ENCODE results near the gene LGALS7. TPM values are rescaled to one million over a fixed set of nuclear protein-coding genes. Genes with fewer than 3 reads are reported as not detected.
"Not testable (repeated sequence)": the region's sequence is repeated elsewhere in the genome, so short reads cannot be mapped to it uniquely, and the experiment has no call there.

Gene LGALS7
- not detected for total RNA-seq

GRCh38 chr19:38773469-38774177, at the start of gene LGALS7:
TSS of gene LGALS7 (minus strand) at chr19:38773517. CDS start at chr19:38773492, 25 bp downstream.
- no peak for DNase-seq (ENCODE audit: low read depth in 2 of 3, low spot score in 2 of 3)

- DNase-seq (ENCODE audit: low read depth in 2 of 3, low spot score in 2 of 3), result not testable (repeated sequence)
These were observed 48.0 kb upstream of the LGALS7 start for GRCh38 chr19:38821230-38821825.

- no peak for DNase-seq (ENCODE audit: low read depth in 2 of 3, low spot score in 2 of 3)
These were observed 46.1 kb upstream of the LGALS7 start for GRCh38 chr19:38819231-38819920.

GRCh38 chr19:38817081-38817480, 43.8 kb upstream of the LGALS7 start:
- no peak for DNase-seq (ENCODE audit: low read depth in 2 of 3, low spot score in 2 of 3)

GRCh38 chr19:38816131-38816750, 42.9 kb upstream of the LGALS7 start:
- no peak for DNase-seq (ENCODE audit: low read depth in 2 of 3, low spot score in 2 of 3)

- DNase-seq (ENCODE audit: low read depth in 2 of 3, low spot score in 2 of 3), result no peak
These were observed 42.0 kb upstream of the LGALS7 start for GRCh38 chr19:38815059-38816001.

- DNase-seq (ENCODE audit: low read depth in 2 of 3, low spot score in 2 of 3), result not testable (repeated sequence)
These were observed 40.6 kb upstream of the LGALS7 start for GRCh38 chr19:38813932-38814331.

GRCh38 chr19:38813323-38813722, 40.0 kb upstream of the LGALS7 start:
- DNase-seq (ENCODE audit: low read depth in 2 of 3, low spot score in 2 of 3), result no peak

- no peak for DNase-seq (ENCODE audit: low read depth in 2 of 3, low spot score in 2 of 3)
These were observed 39.6 kb upstream of the LGALS7 start, which contains the start of gene LGALS4 for GRCh38 chr19:38812841-38813320. TSS of gene LGALS4 (minus strand) at chr19:38812945. CDS start at chr19:38812886, 59 bp downstream.

GRCh38 chr19:38812009-38812840, 38.9 kb upstream of the LGALS7 start:
- no peak for DNase-seq (ENCODE audit: low read depth in 2 of 3, low spot score in 2 of 3)

GRCh38 chr19:38809592-38810252, 36.4 kb upstream of the LGALS7 start:
- DNase-seq (ENCODE audit: low read depth in 2 of 3, low spot score in 2 of 3), result no peak

GRCh38 chr19:38808741-38809140, 35.4 kb upstream of the LGALS7 start:
- DNase-seq (ENCODE audit: low read depth in 2 of 3, low spot score in 2 of 3), result no peak

- DNase-seq (ENCODE audit: low read depth in 2 of 3, low spot score in 2 of 3), result not testable (repeated sequence)
These were observed 34.2 kb upstream of the LGALS7 start for GRCh38 chr19:38807374-38808098.

GRCh38 chr19:38806371-38806770, 33.1 kb upstream of the LGALS7 start:
- no peak for DNase-seq (ENCODE audit: low read depth in 2 of 3, low spot score in 2 of 3)

- no peak for DNase-seq (ENCODE audit: low read depth in 2 of 3, low spot score in 2 of 3)
These were observed 31.9 kb upstream of the LGALS7 start for GRCh38 chr19:38805180-38805579.

GRCh38 chr19:38803543-38803942, 30.2 kb upstream of the LGALS7 start:
- no peak for DNase-seq (ENCODE audit: low read depth in 2 of 3, low spot score in 2 of 3)

GRCh38 chr19:38801359-38802095, 28.2 kb upstream of the LGALS7 start:
- DNase-seq (ENCODE audit: low read depth in 2 of 3, low spot score in 2 of 3), result no peak
